Measurements from ENCODE around the gene RAPH1. TPM values are rescaled to one million over a fixed set of nuclear protein-coding genes. Genes with fewer than 3 reads are reported as not detected.

RAPH1 gene
- total and polyA plus RNA-seq, 2 experiments from 2014 or later = 5.0 to 36.2 TPM

DNA sequence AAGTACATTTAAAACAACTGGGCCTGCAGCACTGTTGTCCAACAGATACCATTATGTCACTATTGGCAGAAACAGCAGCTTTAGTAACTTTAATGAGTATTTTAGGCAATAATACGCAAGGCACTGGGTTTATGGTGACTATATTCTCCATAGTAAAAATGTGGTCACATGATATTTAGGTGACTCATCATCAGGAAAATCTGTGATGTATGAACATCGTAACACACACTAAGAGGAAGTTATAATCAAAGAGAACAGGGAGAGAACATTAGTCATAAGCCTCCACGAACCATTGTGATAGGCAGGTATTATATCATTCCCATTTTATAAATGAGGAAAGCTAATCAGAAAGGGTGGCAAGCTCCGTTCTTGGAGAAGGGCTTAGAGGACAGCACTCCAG lies 36.9 kb downstream of the RAPH1 start:
- H3K9me3 Mint-ChIP-seq = peaks cover 1% of the 10 kb centered on the region; the same call in 1 of the 3 replicates
- no peaks in the 10 kb centered on the region for H3K4me1 ChIP-seq (ENCODE audit: insufficient read depth)
- H4K20me1 ChIP-seq (replicated peaks; ENCODE audit: insufficient read depth) = no peaks in the 10 kb centered on the region
- peaks cover 74% of the 10 kb centered on the region for H3K79me2 ChIP-seq (replicated peaks; ENCODE audit: insufficient read depth)
- ATAC-seq (no peak), DNase-seq (ENCODE audit: low spot score) (no peak)
- H3K4me3 ChIP-seq = no peak overlapping the region
- H3F3A ChIP-seq (replicated peaks; ENCODE audit: low read depth) = no peaks in the 10 kb centered on the region
- peaks cover 2% of the 10 kb centered on the region for H3K27me3 Mint-ChIP-seq (ENCODE audit: insufficient read depth, low read depth, poor library complexity)
- TF ChIP-seq, protein P1, sequence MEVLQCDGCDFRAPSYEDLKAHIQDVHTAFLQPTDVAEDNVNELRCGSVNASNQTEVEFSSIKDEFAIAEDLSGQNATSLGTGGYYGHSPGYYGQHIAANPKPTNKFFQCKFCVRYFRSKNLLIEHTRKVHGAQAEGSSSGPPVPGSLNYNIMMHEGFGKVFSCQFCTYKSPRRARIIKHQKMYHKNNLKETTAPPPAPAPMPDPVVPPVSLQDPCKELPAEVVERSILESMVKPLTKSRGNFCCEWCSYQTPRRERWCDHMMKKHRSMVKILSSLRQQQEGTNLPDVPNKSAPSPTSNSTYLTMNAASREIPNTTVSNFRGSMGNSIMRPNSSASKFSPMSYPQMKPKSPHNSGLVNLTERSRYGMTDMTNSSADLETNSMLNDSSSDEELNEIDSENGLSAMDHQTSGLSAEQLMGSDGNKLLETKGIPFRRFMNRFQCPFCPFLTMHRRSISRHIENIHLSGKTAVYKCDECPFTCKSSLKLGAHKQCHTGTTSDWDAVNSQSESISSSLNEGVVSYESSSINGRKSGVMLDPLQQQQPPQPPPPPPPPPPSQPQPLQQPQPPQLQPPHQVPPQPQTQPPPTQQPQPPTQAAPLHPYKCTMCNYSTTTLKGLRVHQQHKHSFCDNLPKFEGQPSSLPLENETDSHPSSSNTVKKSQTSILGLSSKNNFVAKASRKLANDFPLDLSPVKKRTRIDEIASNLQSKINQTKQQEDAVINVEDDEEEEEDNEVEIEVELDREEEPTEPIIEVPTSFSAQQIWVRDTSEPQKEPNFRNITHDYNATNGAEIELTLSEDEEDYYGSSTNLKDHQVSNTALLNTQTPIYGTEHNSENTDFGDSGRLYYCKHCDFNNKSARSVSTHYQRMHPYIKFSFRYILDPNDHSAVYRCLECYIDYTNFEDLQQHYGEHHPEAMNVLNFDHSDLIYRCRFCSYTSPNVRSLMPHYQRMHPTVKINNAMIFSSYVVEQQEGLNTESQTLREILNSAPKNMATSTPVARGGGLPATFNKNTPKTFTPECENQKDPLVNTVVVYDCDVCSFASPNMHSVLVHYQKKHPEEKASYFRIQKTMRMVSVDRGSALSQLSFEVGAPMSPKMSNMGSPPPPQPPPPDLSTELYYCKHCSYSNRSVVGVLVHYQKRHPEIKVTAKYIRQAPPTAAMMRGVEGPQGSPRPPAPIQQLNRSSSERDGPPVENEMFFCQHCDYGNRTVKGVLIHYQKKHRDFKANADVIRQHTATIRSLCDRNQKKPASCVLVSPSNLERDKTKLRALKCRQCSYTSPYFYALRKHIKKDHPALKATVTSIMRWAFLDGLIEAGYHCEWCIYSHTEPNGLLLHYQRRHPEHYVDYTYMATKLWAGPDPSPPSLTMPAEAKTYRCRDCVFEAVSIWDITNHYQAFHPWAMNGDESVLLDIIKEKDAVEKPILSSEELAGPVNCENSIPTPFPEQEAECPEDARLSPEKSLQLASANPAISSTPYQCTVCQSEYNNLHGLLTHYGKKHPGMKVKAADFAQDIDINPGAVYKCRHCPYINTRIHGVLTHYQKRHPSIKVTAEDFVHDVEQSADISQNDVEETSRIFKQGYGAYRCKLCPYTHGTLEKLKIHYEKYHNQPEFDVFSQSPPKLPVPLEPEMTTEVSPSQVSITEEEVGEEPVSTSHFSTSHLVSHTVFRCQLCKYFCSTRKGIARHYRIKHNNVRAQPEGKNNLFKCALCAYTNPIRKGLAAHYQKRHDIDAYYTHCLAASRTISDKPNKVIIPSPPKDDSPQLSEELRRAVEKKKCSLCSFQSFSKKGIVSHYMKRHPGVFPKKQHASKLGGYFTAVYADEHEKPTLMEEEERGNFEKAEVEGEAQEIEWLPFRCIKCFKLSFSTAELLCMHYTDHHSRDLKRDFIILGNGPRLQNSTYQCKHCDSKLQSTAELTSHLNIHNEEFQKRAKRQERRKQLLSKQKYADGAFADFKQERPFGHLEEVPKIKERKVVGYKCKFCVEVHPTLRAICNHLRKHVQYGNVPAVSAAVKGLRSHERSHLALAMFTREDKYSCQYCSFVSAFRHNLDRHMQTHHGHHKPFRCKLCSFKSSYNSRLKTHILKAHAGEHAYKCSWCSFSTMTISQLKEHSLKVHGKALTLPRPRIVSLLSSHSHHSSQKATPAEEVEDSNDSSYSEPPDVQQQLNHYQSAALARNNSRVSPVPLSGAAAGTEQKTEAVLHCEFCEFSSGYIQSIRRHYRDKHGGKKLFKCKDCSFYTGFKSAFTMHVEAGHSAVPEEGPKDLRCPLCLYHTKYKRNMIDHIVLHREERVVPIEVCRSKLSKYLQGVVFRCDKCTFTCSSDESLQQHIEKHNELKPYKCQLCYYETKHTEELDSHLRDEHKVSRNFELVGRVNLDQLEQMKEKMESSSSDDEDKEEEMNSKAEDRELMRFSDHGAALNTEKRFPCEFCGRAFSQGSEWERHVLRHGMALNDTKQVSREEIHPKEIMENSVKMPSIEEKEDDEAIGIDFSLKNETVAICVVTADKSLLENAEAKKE (CRISPR knock-in tag; IDR thresholded peaks at IDR 0.05) = no peak
- no peak for TF ChIP-seq ZNF114 (CRISPR knock-in tag; IDR thresholded peaks at IDR 0.05)
- TF ChIP-seq POLR2AphosphoS5 (IDR thresholded peaks at IDR 0.05; ENCODE audit: low read depth) = no peak
- TF ChIP-seq ZNF331 (CRISPR knock-in tag; IDR thresholded peaks at IDR 0.05; ENCODE audit: low read depth) = no peak
- no peak for TF ChIP-seq STAT1 (IDR thresholded peaks at IDR 0.05; ENCODE audit: unreplicated experiment)
- no peak for TF ChIP-seq JUNB (IDR thresholded peaks at IDR 0.05; ENCODE audit: unreplicated experiment)
- TF ChIP-seq, protein P2, sequence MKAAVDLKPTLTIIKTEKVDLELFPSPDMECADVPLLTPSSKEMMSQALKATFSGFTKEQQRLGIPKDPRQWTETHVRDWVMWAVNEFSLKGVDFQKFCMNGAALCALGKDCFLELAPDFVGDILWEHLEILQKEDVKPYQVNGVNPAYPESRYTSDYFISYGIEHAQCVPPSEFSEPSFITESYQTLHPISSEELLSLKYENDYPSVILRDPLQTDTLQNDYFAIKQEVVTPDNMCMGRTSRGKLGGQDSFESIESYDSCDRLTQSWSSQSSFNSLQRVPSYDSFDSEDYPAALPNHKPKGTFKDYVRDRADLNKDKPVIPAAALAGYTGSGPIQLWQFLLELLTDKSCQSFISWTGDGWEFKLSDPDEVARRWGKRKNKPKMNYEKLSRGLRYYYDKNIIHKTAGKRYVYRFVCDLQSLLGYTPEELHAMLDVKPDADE (IDR thresholded peaks at IDR 0.05) = no peak
- TF ChIP-seq EZH2 (IDR thresholded peaks at IDR 0.05; ENCODE audit: low read depth, unreplicated experiment) = no peak
- TF ChIP-seq NANOG (IDR thresholded peaks at IDR 0.05; ENCODE audit: borderline replicate concordance) = no peak
- TF ChIP-seq, protein P3, sequence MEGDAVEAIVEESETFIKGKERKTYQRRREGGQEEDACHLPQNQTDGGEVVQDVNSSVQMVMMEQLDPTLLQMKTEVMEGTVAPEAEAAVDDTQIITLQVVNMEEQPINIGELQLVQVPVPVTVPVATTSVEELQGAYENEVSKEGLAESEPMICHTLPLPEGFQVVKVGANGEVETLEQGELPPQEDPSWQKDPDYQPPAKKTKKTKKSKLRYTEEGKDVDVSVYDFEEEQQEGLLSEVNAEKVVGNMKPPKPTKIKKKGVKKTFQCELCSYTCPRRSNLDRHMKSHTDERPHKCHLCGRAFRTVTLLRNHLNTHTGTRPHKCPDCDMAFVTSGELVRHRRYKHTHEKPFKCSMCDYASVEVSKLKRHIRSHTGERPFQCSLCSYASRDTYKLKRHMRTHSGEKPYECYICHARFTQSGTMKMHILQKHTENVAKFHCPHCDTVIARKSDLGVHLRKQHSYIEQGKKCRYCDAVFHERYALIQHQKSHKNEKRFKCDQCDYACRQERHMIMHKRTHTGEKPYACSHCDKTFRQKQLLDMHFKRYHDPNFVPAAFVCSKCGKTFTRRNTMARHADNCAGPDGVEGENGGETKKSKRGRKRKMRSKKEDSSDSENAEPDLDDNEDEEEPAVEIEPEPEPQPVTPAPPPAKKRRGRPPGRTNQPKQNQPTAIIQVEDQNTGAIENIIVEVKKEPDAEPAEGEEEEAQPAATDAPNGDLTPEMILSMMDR (conservative IDR thresholded peaks at IDR 0.05; ENCODE audit: low read depth in 2 of 2) = no peak
- TF ChIP-seq, protein P4, sequence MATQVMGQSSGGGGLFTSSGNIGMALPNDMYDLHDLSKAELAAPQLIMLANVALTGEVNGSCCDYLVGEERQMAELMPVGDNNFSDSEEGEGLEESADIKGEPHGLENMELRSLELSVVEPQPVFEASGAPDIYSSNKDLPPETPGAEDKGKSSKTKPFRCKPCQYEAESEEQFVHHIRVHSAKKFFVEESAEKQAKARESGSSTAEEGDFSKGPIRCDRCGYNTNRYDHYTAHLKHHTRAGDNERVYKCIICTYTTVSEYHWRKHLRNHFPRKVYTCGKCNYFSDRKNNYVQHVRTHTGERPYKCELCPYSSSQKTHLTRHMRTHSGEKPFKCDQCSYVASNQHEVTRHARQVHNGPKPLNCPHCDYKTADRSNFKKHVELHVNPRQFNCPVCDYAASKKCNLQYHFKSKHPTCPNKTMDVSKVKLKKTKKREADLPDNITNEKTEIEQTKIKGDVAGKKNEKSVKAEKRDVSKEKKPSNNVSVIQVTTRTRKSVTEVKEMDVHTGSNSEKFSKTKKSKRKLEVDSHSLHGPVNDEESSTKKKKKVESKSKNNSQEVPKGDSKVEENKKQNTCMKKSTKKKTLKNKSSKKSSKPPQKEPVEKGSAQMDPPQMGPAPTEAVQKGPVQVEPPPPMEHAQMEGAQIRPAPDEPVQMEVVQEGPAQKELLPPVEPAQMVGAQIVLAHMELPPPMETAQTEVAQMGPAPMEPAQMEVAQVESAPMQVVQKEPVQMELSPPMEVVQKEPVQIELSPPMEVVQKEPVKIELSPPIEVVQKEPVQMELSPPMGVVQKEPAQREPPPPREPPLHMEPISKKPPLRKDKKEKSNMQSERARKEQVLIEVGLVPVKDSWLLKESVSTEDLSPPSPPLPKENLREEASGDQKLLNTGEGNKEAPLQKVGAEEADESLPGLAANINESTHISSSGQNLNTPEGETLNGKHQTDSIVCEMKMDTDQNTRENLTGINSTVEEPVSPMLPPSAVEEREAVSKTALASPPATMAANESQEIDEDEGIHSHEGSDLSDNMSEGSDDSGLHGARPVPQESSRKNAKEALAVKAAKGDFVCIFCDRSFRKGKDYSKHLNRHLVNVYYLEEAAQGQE (IDR thresholded peaks at IDR 0.05; ENCODE audit: unreplicated experiment) = no peak
- TF ChIP-seq CREB1 (CRISPR knock-in tag; IDR thresholded peaks at IDR 0.05; ENCODE audit: low read depth) = no peak
- TF ChIP-seq EZH2phosphoT487 (IDR thresholded peaks at IDR 0.05; ENCODE audit: unreplicated experiment) = no peak
- no peaks in the 10 kb centered on the region for H3K4me1 Mint-ChIP-seq
- no peak overlapping the region for H3K27ac ChIP-seq (ENCODE audit: low read depth)
- H3K4me2 ChIP-seq = no peak overlapping the region
- H3K27me3 ChIP-seq (ENCODE audit: insufficient read depth) = no peaks in the 10 kb centered on the region
- H3K36me3 ChIP-seq (ENCODE audit: insufficient read depth) = peaks cover 4% of the 10 kb centered on the region; the same call in 1 of the 2 replicates
- H3K4me3 Mint-ChIP-seq = no peak overlapping the region
- peaks cover 19% of the 10 kb centered on the region for H3K36me3 Mint-ChIP-seq (ENCODE audit: low read depth)
- H2AFZ ChIP-seq = no peak overlapping the region
- H3K9me2 ChIP-seq (ENCODE audit: insufficient read depth) = no peaks in the 10 kb centered on the region
- no peak overlapping the region for H3K27ac Mint-ChIP-seq

Measured in GM23338 (cell line).